GM19328 (cell line): ENCODE data around the gene TAF11L7.
"Not testable (repeated sequence)": the region's sequence is repeated elsewhere in the genome, so short reads cannot be mapped to it uniquely, and the experiment has no call there.

Experiments
- ATAC-seq: cut with Tn5 transposase; IDR thresholded peaks from one replicate; pipeline ENCODE4 v1.9.1; 2021; ENCODE audit warnings: mild to moderate bottlenecking, moderate library complexity; ENCODE audit not compliant: unreplicated experiment

The TAF11L7 gene

GRCh38 chr5:17585658-17586057 is at the start of gene TAF11L7:
TAF11L7 (minus strand) TSS chr5:17585758.
- not testable (repeated sequence) for ATAC-seq

DNA sequence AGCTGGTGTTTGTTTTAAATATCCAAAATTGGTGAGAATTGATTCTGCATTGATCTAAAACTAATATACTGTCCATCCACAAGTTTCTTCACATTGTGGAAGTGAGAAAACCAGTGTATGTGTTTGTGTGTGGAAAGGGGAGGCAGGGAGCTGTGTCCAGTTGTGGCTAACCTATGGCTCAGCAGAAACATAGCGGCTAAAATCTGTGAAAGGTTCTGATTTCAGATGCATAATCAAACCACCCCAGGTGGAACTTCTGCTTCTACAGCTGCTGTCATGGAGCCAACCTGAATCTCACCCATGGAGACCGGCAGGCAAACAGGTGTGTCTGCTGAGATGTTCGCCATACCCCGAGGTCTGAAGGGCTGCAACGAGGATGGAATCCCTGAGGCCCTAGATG is 48.6 kb upstream of the TAF11L7 start, which contains the start of gene TAF11L14:
Gene TAF11L14, plus strand, starts transcription at position 301 of the 400 bp plus-strand sequence.
- no peak for ATAC-seq

DNA sequence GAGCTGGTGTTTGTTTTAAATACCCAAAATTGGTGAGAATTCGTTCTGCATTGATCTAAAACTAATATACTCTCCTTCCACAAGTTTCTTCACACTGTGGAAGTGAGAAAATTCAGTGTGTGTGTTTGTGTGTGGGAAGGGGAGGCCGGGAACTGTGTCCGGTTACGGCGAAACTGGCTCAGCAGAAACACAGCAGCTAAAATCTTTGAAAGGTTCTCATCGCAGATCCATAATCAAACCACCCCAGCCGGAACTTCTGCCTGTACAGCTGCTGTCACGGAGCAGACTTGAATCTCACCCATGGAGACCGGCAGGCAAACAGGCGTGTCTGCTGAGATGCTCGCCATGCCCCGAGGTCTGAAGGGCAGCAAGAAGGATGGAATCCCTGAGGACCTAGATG is 46.2 kb upstream of the TAF11L7 start, which contains the start of gene TAF11L13:
Gene TAF11L13, plus strand, starts transcription at position 301 of the 400 bp plus-strand sequence.
- ATAC-seq, result not testable (repeated sequence)

DNA sequence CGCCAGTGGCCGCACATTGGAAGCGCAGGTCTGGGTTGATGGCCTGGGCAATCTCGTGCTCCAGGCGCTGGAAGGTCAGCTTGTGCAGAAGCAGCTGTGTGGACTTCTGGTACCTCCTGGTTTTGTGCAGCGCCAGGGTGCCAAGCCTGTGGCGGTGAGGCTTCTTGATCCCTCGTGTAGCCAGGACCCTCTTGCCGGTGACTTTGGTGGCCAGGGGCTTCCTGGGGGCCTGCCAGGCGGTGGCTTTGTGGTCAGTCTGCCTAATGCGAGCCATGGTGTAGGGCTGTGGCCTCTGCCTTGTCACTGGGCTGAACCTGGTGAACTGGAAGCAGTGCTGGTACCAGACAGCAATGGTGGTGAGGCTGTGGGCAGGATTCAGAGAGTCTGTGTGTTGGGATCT is 40.1 kb upstream of the TAF11L7 start:
- ATAC-seq, result no peak

DNA sequence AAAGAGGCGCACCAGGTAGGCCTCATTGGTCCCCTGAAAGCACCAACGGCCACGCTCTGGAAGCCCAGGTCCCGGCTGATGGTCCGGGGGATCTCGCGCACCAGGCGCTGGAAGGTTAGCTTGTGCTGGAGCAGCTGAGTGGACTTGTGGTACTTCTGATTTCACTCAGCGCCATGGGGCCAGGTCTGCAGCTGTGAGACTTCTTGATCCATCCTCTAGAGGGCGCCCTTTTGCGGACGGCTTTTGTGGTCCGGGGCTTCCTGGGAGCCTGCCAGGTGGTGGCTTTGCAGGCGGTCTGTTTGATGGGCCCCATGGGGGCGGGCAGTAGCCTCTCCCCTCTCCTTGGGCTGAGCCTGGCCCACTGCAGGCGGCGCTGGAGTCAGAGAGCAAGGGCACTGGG is 35.1 kb upstream of the TAF11L7 start:
- no peak for ATAC-seq

DNA sequence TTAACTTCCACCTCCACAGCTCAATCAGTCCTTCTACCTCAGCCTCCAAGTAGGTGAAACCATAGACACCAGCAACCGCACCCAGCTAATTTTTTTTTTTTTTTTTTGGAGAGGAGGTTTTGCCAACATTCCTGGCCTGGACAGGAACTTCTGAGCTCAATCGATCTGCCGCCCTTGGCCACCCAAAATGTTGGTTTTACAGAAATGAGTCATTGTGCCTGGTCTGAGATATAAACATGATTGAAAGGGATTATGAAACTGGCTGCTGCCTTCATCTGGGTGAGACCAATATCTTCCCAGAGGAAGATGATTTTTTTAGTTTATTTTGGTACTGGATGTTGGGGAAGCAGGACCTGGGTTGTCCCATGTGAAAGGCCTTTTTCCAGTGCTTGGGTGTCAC is 33.8 kb upstream of the TAF11L7 start:
- no peak for ATAC-seq

DNA sequence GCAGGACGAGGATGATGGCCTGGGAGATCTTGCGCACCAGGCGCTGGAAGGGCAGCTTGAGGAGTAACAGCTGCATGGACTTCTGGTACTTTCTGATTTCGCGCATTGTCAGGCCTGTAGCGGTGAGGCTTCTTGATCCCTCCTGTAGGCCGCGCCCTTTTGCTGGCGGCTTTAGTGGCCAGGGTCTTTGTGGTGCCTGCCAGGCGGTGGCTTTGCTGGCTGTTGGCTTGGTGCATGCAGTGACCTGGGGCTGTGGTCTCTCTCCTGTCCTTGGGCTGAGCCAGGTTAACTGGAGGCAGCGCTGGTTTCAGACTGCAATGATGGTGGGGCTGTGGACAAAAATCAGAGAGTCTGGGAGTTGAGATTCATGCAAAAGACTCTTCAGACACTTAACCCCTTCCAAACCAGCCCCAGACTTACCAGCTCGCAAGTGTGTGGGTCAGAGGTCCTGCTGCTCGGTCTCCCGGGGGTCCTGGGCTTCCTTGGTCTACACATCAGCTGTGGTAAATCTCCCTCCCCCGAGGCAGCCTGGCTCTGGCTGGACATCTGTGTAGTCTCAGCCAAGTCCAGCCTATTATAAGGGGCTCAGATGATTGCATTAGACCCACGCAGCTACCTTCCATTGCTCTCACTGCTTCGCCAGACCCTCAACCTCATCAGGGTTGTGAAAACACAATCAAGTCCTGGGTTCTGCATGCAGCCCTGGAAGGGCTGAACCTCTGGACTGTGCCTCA is 29.5 kb upstream of the TAF11L7 start:
- ATAC-seq, result no peak

GRCh38 chr5:17610092-17610491 is 24.5 kb upstream of the TAF11L7 start, which contains the start of gene TAF11L12:
TAF11L12 (plus strand) TSS chr5:17610392.
- ATAC-seq, result not testable (repeated sequence)

GRCh38 chr5:17607461-17607860 is 21.9 kb upstream of the TAF11L7 start:
- ATAC-seq, result not testable (repeated sequence)

DNA sequence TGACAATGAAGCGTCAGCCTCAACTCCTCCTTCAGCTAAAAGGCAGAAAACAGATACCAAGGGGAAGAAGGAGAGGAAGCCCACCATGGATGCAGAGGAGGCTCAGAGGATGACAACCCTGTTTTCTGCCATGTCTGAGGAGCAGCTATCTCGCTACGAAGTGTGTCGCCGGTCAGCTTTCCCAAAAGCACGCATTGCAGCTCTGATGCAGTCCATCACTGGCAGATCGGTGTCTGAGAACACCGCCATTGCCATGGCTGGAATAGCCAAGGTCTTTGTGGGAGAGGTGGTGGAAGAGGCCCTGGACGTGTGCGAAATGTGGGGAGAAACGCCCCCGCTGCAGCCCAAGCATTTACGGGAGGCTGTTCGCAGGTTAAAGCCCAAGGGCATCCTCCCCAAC is 19.4 kb upstream of the TAF11L7 start:
- ATAC-seq, result no peak

DNA sequence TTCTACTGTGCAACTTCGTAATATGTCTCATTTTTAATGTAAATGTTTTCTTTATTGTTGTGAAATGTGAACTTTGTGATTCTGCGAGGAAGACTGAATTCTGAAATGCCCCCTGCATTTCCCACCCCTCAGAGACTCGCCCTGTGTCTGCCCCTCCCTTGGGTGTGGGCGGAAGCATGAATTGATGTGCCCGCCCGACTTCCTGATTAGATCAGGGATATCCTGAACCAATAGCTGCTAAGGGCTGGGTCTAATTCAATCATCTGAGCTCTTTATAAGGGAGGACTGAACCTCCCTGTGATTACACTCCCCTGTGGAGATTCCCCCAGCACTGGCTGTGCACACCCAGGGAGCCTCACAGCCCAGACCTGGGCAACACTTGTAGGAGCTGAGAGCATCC is 18.3 kb upstream of the TAF11L7 start, which contains the start of gene TAF11L11:
Gene TAF11L11, plus strand, starts transcription at position 304 of the 400 bp plus-strand sequence.
- ATAC-seq, result not testable (repeated sequence)

GRCh38 chr5:17597728-17598127 is 12.2 kb upstream of the TAF11L7 start, which contains the start of gene TAF11L10:
TAF11L10 (minus strand) TSS chr5:17597828.
- ATAC-seq, result not testable (repeated sequence)

- not testable (repeated sequence) for ATAC-seq
Observed at GRCh38 chr5:17594255-17594654, 8.7 kb upstream of the TAF11L7 start, which contains the start of gene TAF11L9. TAF11L9 (minus strand) TSS chr5:17594394.

- not testable (repeated sequence) for ATAC-seq
Observed at GRCh38 chr5:17590860-17591259, 5.3 kb upstream of the TAF11L7 start, which contains the start of gene TAF11L8. TAF11L8 (minus strand) TSS chr5:17590960.
